H9 (cell line): ENCODE results near the gene GRAP2. TPM values are rescaled to one million over a fixed set of nuclear protein-coding genes. Genes with fewer than 3 reads are reported as not detected.

Experiments used
- DNase-seq: peaks from one replicate; pipeline ENCODE4 v3.0.0-alpha.2; 2017
- H2AFZ ChIP-seq: one replicate; pipeline ENCODE4 v1.6.1; 2013; ENCODE audit warnings: mild to moderate bottlenecking, low read length, control low read depth, moderate library complexity
- H2AK5ac ChIP-seq: 2 replicates; pipeline ENCODE4 v1.6.1; 2013; ENCODE audit warnings: low read length, control low read depth, mixed read lengths; ENCODE audit not compliant: insufficient read length
- H2BK120ac ChIP-seq: one replicate; pipeline ENCODE4 v1.6.1; 2013; ENCODE audit warnings: low read depth, mild to moderate bottlenecking, low read length, control low read depth, inconsistent platforms; ENCODE audit not compliant: poor library complexity, severe bottlenecking
- H2BK12ac ChIP-seq: 2 replicates; pipeline ENCODE4 v1.6.1; 2013; ENCODE audit warnings: low read length, control low read depth, mixed read lengths, low read depth; ENCODE audit not compliant: insufficient read length
- H2BK15ac ChIP-seq: 2 replicates; pipeline ENCODE4 v1.6.1; 2013; ENCODE audit warnings: low read depth, low read length, control low read depth
- H2BK20ac ChIP-seq: one replicate; pipeline ENCODE4 v1.6.1; 2013; ENCODE audit warnings: low read depth, mild to moderate bottlenecking, low read length, control low read depth, inconsistent platforms; ENCODE audit not compliant: poor library complexity, severe bottlenecking
- H2BK5ac ChIP-seq: 2 replicates; pipeline ENCODE4 v1.6.1; 2013; ENCODE audit warnings: low read length, control low read depth, mixed read lengths; ENCODE audit not compliant: insufficient read length
- H3K14ac ChIP-seq: 2 replicates; pipeline ENCODE4 v1.6.1; 2013; ENCODE audit warnings: low read length, control low read depth; ENCODE audit not compliant: insufficient read depth
- H3K18ac ChIP-seq: 2 replicates; pipeline ENCODE4 v1.6.1; 2013; ENCODE audit warnings: low read depth, mild to moderate bottlenecking, mixed read lengths, low read length, control low read depth; ENCODE audit not compliant: insufficient read length
- H3K23ac ChIP-seq: 2 replicates; pipeline ENCODE4 v1.6.1; 2013; ENCODE audit warnings: low read length, control low read depth, mixed read lengths, low read depth; ENCODE audit not compliant: insufficient read length
- H3K23me2 ChIP-seq: 2 replicates; pipeline ENCODE4 v1.6.1; 2013; ENCODE audit warnings: low read depth, mild to moderate bottlenecking, mixed read lengths, low read length, control low read depth; ENCODE audit not compliant: insufficient read length, poor library complexity, severe bottlenecking
- H3K27ac ChIP-seq: 2 replicates; pipeline ENCODE4 v1.5.1; 2013; ENCODE audit warnings: low read length, control low read depth, mixed read lengths, low read depth; ENCODE audit not compliant: insufficient read length
- H3K27me3 ChIP-seq: 2 replicates; pipeline ENCODE4 v1.6.1; 2013; ENCODE audit warnings: low read length, control low read depth, inconsistent platforms; ENCODE audit not compliant: insufficient read depth
- H3K4ac ChIP-seq: 2 replicates; pipeline ENCODE4 v1.6.1; 2013; ENCODE audit warnings: low read depth, mild to moderate bottlenecking, control low read depth, inconsistent platforms, low read length, moderate library complexity
- H3K4me1 ChIP-seq: 2 replicates; pipeline ENCODE4 v1.6.1; 2013; ENCODE audit warnings: low read length, control low read depth, inconsistent platforms; ENCODE audit not compliant: insufficient read depth
- H3K4me2 ChIP-seq: 2 replicates; pipeline ENCODE4 v1.6.1; 2013; ENCODE audit warnings: low read length, control low read depth, mixed read lengths; ENCODE audit not compliant: insufficient read length, insufficient read depth
- H3K56ac ChIP-seq: 2 replicates; pipeline ENCODE4 v1.6.1; 2013; ENCODE audit warnings: low read depth, mild to moderate bottlenecking, mixed read lengths, low read length, control low read depth; ENCODE audit not compliant: insufficient read length
- H3K79me1 ChIP-seq: 2 replicates; pipeline ENCODE4 v1.6.1; 2013; ENCODE audit warnings: low read depth, mild to moderate bottlenecking, moderate library complexity, low read length, control low read depth, inconsistent platforms; ENCODE audit not compliant: insufficient read depth, poor library complexity, severe bottlenecking
- H3K79me2 ChIP-seq: 2 replicates; pipeline ENCODE4 v1.6.1; 2013; ENCODE audit warnings: low read length, control low read depth, inconsistent platforms; ENCODE audit not compliant: insufficient read depth
- H3K9ac ChIP-seq: 2 replicates; pipeline ENCODE4 v1.6.1; 2013; ENCODE audit warnings: low read length, control low read depth, mixed read lengths; ENCODE audit not compliant: insufficient read length; ENCODE audit errors: extremely low read depth
- H3K9me3 ChIP-seq: one replicate; pipeline ENCODE4 v1.6.1; 2013; ENCODE audit warnings: low read depth, low read length, inconsistent platforms; ENCODE audit not compliant: control insufficient read depth
- H3T11ph ChIP-seq: one replicate; pipeline ENCODE4 v1.6.1; 2013; ENCODE audit warnings: mild to moderate bottlenecking, low read length, control low read depth, inconsistent platforms
- H4K20me1 ChIP-seq: one replicate; pipeline ENCODE4 v1.6.1; 2013; ENCODE audit not compliant: control insufficient read depth, insufficient read length, insufficient read depth
- H4K5ac ChIP-seq: 2 replicates; pipeline ENCODE4 v1.6.1; 2013; ENCODE audit warnings: low read depth, mild to moderate bottlenecking, mixed read lengths, low read length, control low read depth; ENCODE audit not compliant: insufficient read length
- H4K8ac ChIP-seq: replicated peaks from 2 replicates; pipeline ENCODE4 v1.6.1; 2013; ENCODE audit warnings: low read length, control low read depth, mixed read lengths, low read depth; ENCODE audit not compliant: insufficient read length
- H4K91ac ChIP-seq: 2 replicates; pipeline ENCODE4 v1.6.1; 2013; ENCODE audit warnings: low read depth, mild to moderate bottlenecking, moderate library complexity, mixed read lengths, low read length, control low read depth; ENCODE audit not compliant: insufficient read length
- H3K27ac Mint-ChIP-seq, 3 experiments: 2 replicates in 2 of 3; 3 replicates in 1 of 3; pipeline ENCODE4 v1.8.0; 2020 to 2021; ENCODE audit warnings: mixed read lengths in 3 of 3, mild to moderate bottlenecking in 1 of 3, moderate library complexity in 1 of 3
- H3K27me3 Mint-ChIP-seq: 2 replicates; pipeline ENCODE4 v1.8.0; 2021; ENCODE audit warnings: low read depth, mild to moderate bottlenecking, moderate library complexity, mixed read lengths
- H3K36me3 Mint-ChIP-seq, 3 experiments: 2 replicates in 2 of 3; 3 replicates in 1 of 3; pipeline ENCODE4 v1.8.0; 2020 to 2021; ENCODE audit warnings: low read depth in 3 of 3, mixed read lengths in 3 of 3; ENCODE audit not compliant: insufficient read depth in 1 of 3
- H3K4me1 Mint-ChIP-seq, 2 experiments: 2 replicates each; pipeline ENCODE4 v1.8.0; 2020; ENCODE audit warnings: mixed read lengths in 2 of 2
- H3K4me3 Mint-ChIP-seq, 2 experiments: 2 replicates in 1 of 2; 3 replicates in 1 of 2; pipeline ENCODE4 v1.8.0; 2020 to 2021; ENCODE audit warnings: mild to moderate bottlenecking in 2 of 2, mixed read lengths in 2 of 2, moderate library complexity in 1 of 2
- H3K9me3 Mint-ChIP-seq, 2 experiments: 2 replicates in 1 of 2; 3 replicates in 1 of 2; pipeline ENCODE4 v1.8.0; 2020; ENCODE audit warnings: mild to moderate bottlenecking in 2 of 2, mixed read lengths in 2 of 2, moderate library complexity in 1 of 2
- WGBS: extraction: QIAGEN DNeasy Blood & Tissue Kit; methylation state at CpG from one replicate; pipeline ENCODE4 v1.1.7; 2013; ENCODE audit warnings: missing lambda C conversion rate, low lambda C conversion rate, mixed read lengths; ENCODE audit not compliant: insufficient read length; ENCODE audit errors: extremely low coverage; 5-methylcytosine and 5-hydroxymethylcytosine counted together
- total RNA-seq: library from RNA; stranded (reverse); gene quantifications from 2 replicates; pipeline ENCODE4 v1.2.1, GENCODE V29; 2021
- TF ChIP-seq, protein P1 (sequence below): fragments of 200-600 bp; sonication (generic); conservative IDR thresholded peaks from 3 replicates; pipeline ENCODE4 v1.8.0; 2021; ENCODE audit warnings: antibody characterized with exemption, mild to moderate bottlenecking

Gene GRAP2
- total RNA-seq, 1 experiment from 2014 or later, result not detected

DNA sequence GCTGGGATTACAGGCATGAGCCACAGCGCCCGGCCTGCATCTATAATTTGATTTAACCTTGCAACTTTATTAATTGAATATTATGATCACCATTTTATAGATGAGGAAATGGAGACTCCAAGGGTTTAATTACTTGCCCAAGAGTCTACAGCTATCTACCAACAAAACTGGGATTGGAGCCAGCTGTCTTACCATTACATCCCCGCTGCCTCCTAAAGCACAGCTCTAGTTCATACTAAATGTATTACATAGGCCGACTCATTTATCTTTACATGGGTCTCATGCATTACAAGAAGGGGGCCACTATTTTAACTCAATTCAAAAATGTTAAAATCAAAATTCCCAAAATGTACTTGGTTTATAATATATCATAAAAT is 45.2 kb downstream of the GRAP2 start:
- Histone ChIP-seq H3K23me2 (no peaks in the 10 kb centered on the region), H3K9me3 (no peaks in the 10 kb centered on the region), H3K79me2 (no peaks in the 10 kb centered on the region), H3K4me2 (no peak overlapping the region), H2AK5ac (no peak overlapping the region), H3K18ac (no peak overlapping the region), H3K27ac (no peak overlapping the region), H3K4ac (no peak overlapping the region), H4K5ac (no peak overlapping the region), H3K4me1 (peaks cover 19% of the 10 kb centered on the region), H2BK120ac (no peak overlapping the region), H3K9ac (no peak overlapping the region), H3T11ph (no peak overlapping the region), H2BK15ac (no peak overlapping the region), H4K20me1 (no peaks in the 10 kb centered on the region), H2BK5ac (no peak overlapping the region), H2BK12ac (no peak overlapping the region), H3K14ac (no peak overlapping the region), H4K91ac (no peak overlapping the region), H3K23ac (no peak overlapping the region), H2BK20ac (no peak overlapping the region), H3K79me1 (no peaks in the 10 kb centered on the region), H3K56ac (no peak overlapping the region), H4K8ac (no peak overlapping the region), H2AFZ (no peak overlapping the region), H3K27me3 (no peaks in the 10 kb centered on the region)
- DNase-seq, result no peak
- peaks cover 46 to 60% of the 10 kb centered on the region in 2 experiments for H3K4me1 Mint-ChIP-seq
- H3K27ac Mint-ChIP-seq, result no peak overlapping the region
- no peaks in the 10 kb centered on the region for H3K36me3 Mint-ChIP-seq
- no peaks in the 10 kb centered on the region for H3K9me3 Mint-ChIP-seq
- TF ChIP-seq, protein P1, sequence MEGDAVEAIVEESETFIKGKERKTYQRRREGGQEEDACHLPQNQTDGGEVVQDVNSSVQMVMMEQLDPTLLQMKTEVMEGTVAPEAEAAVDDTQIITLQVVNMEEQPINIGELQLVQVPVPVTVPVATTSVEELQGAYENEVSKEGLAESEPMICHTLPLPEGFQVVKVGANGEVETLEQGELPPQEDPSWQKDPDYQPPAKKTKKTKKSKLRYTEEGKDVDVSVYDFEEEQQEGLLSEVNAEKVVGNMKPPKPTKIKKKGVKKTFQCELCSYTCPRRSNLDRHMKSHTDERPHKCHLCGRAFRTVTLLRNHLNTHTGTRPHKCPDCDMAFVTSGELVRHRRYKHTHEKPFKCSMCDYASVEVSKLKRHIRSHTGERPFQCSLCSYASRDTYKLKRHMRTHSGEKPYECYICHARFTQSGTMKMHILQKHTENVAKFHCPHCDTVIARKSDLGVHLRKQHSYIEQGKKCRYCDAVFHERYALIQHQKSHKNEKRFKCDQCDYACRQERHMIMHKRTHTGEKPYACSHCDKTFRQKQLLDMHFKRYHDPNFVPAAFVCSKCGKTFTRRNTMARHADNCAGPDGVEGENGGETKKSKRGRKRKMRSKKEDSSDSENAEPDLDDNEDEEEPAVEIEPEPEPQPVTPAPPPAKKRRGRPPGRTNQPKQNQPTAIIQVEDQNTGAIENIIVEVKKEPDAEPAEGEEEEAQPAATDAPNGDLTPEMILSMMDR, result no peak
- no peaks in the 10 kb centered on the region; the same call in 1 of the 2 replicates for H3K27me3 Mint-ChIP-seq
- no CpG with 5 or more reads among the region's 4 CpGs for WGBS
- H3K4me3 Mint-ChIP-seq, result no peak overlapping the region
